HG02885 (cell line): ENCODE results near the gene SPATA16.
"Not testable (repeated sequence)": the region's sequence is repeated elsewhere in the genome, so short reads cannot be mapped to it uniquely, and the experiment has no call there.

Experiments
- ATAC-seq: cut with Tn5 transposase; IDR thresholded peaks from one replicate; pipeline ENCODE4 v1.9.1; 2021; ENCODE audit warnings: mild to moderate bottlenecking; ENCODE audit not compliant: unreplicated experiment, poor library complexity

SPATA16 gene

DNA sequence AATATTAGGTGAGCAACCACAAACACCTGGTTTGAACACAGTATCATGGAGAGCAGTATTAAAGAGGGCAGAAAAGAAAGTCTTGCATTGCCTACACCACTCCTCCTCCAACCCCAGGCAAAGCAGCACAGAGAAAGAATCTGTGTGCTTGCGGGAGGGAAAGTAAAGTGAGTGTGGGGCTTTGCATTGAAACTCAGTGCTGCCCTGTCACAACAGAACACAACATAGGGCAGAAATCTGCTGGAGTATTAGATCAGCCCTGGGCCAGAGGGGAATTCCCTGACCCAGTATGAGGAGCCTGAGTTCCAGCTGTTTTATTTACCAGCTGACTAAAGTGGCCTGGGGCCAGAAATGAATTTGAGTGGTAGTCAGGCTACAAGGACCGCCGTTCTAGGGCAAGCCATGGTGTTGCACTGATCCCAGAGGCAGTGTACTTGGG is 75.5 kb downstream of the SPATA16 start:
- ATAC-seq, result no peak

DNA sequence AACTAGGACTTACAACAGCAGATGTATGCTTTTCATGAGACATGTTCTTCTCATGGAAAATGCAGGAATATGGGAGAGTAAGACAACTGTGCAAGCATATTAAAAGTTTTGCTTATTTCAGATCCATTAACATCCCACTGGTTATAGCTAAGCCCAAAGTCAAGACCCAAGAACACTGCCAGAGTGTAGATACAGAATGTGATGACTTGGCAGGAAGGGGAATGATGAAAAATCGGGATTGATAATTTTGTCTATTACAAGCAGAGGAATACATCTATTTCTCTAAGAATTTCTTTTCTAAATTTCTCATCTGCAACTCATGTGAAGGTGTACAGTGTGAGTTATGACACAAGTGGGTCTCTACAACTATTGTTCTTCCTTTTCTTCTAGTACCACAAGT is 76.4 kb downstream of the SPATA16 start:
- no peak for ATAC-seq

DNA sequence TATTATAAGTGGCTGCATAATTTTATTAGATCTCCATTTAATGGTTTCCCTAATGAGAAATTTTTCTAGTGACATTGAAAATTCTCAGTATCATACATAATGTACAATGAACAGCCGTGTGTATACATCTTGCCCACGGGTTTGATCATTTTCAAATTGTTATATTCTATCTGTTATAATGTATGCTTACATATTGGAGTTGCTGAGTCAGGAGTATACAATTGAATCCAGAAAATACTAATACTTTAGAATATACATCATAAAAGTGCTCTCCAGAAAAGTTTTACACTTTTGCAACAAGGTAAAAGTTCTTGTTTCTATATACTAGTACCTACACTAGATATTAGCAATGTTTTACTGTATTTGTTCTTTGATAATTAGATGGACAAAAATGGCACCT is 82.8 kb downstream of the SPATA16 start:
- no peak for ATAC-seq

DNA sequence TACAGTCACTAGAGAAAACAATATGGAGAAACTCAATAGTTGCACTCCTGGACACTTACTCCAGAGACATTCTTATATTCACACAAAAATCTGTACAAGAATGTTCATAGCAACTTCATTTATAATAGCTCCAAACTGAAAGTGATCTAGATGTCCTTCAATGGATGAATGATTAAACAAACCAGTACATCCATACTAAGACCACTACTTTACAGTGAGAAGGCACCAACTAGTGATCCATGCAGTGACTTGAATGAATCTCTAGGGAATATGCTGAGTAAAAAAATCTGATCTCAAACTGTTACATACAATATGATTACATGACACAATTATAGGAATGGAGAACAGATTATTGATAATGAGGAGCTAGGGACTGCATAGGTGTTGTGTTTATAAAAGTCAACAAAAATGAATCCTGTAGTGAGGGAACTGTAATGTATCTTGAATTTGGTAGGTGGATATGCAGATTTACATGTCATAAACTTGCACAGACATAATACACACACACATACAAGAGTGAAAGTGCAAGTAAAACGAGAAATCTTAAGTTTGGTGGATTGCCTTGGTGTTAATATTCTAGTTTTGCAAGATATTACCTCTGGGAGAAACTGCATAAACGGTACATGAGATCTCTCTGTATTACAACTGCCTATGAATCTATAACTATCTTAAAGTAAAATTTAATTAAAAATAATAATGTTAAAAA is 85.7 kb downstream of the SPATA16 start:
- no peak for ATAC-seq

DNA sequence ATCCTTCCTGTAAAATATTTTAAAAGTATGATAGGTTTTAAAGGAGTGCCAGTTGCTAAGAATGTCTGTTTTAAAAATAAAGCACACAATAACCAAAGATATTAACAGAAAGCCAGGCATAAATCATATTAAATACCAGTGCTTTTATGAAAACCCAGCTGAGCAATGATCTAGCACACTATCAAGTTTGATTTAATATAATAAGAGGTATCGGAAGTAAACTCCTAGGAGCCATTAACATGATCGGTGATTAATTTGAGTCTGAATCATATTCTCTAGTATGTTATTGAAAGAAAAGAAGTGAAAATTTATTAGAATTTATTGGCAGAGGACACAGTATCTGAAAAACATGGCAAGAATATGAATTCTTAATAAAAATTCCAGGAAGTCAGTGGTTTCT is 91.7 kb downstream of the SPATA16 start:
- ATAC-seq, result no peak

DNA sequence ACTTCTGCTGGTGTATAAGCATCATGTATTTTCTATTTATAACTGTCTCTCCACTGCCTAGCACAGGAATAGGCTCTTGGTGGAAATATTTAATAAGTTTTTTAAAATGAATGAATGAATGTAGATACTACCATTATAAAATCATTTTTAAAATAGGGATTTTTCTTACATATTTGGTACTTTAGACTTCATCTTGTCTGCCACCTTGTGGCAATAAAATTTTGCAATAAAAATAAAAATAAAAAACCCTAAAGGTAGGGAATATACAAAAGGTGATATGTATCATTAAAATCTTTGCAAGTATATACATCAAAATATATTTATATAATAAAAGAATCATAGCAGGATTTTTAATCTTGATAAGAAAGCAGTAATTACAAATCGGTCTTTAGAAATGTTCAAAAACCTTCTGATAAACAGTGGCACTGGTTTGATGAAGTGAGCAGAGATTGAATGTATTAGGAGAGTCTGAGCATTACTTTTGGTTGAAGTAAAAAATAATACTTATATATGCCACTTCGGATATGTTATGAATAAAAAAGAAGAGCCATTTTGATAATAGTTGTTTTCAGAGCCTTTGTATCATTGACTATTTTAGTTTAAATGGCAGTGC is 95.2 kb downstream of the SPATA16 start:
- no peak for ATAC-seq

DNA sequence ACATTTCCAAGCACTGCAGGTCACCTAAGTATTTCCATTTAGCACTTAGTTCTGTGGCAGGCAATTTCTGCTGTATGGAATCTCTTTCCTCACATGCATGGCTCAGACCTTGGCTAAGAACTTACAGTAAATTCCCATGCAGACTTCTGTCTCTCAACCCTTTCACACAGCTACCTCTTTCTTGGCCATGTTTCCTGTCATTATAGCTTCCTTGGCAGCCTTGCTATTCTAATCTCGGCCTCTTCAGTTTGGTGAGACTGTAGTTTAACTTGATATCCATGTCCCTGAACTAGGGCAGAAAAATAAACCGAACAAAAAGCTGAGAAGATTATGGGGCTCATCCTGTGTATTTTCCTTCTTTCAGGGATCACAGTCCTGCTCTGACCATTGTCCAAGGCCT is 96.0 kb downstream of the SPATA16 start:
- no peak for ATAC-seq

DNA sequence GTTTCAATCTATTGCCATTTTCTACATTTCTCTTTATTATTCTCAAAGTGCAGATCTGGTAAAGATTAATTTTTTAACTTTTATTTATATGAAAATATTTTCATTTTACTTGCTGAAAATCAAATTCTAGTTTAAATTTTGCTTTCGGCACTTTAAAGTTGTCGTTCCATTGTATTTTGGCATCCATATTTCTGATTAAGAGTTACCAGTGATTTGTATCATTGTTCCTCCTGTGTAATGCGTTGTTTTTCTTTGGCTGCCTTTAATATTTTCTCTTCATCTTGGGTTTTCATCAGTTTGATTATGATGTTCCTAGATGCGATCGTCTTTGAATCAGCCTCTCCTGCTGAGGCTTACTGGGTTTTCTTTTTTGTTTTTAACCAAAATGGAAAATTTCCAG is 97.3 kb downstream of the SPATA16 start:
- ATAC-seq, result no peak

DNA sequence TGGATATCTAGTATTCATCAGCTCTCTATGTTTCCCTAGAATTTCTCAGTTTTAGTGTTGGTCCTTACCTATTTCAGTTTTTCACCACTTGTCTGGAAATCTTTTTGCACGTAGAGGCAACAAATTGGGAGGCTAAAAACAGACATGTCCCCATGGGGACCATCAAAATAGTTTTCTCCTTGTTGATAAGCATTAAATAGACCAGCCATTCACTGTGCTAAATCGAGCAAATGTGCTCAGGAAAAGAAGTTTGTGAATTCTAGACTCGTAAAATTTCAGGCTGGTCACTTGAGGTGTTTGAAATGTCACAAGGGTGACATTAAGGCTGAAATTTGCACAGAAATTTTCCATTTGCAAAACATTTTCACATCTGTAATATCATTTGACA is 102.6 kb downstream of the SPATA16 start:
- no peak for ATAC-seq

DNA sequence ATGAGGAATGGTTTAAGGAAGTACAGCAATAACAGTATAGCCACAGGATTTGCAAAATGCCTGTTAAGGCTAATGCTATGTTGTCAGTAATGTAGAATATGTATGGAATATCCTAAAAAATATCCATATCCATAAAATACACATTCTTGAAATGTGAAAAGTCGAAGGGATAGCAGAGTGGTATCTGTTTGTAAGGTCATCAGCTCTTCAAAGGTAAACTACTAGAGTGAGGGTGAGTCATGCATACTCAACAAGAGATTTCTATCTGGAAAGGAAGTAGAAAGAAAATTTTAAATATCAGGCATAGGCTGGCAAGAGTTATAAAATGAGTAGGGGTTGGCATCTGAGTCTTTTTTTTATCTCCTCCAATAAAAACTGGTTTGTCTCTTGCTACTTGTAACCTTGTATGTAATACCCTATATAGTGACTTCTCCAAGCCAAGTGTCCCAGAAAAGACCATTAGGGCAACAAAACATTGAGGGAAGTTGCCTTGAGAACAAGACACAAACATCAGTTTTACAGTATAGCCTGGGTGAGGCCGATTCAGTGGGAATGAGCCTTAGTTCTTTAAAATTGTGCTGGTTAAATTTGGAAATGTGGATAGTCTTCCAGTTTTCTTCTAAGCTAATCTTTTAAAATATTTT is 103.1 kb downstream of the SPATA16 start:
- no peak for ATAC-seq

DNA sequence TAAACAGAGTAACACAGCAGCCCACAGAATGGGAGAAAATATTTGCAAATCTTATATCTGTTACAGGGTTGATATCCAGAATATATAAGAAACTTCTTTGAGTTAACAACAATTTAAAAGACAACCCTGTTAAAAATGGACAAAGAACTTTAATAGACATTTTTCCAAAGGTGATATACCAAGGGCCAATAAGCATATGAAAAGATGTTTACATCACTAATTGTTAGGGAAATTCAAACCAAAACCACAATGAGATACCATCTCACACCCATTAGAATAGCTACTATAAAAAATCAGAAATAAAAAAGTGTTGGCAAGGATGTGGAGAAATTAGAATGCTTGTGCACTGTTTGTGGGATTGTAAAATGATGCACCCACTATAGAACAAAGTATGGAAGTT is 110.8 kb downstream of the SPATA16 start:
- no peak for ATAC-seq

DNA sequence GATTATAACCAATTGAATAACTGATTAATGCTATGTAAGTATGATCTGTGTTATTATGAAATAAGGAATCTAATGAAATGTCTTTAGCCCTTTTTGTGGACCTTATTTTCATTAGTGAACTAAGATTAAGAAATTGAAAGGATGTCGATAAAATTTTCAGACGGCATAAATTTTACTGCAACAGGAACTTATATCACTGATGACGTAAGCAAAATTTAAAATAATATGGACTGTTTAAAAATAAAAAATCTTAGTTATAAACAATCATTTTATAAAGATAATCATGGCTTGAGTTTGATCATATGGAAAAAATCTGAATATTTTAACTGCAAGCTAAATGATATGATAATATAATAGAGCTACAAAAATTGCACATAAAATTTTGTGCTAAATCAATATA is 112.7 kb downstream of the SPATA16 start:
- no peak for ATAC-seq

DNA sequence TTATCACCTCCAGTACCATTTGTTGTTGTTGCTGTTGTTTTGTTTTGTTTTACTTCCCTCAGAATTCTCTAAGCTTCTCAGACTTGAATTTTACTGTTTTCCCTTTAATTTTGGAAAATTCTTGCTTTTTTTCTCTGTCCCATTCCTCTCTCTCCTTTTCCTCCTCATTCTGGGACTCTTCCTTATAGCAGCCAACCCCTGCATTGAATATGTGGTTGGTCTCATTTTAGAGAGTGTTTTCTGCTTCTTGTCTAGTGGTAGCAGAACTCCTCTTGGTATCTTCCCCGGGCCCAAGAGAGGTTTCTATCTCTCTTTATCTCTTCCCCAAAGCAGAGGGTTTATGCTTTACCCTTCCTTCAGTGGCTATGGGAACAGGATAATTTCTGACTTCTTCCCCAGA is 113.6 kb downstream of the SPATA16 start:
- no peak for ATAC-seq

DNA sequence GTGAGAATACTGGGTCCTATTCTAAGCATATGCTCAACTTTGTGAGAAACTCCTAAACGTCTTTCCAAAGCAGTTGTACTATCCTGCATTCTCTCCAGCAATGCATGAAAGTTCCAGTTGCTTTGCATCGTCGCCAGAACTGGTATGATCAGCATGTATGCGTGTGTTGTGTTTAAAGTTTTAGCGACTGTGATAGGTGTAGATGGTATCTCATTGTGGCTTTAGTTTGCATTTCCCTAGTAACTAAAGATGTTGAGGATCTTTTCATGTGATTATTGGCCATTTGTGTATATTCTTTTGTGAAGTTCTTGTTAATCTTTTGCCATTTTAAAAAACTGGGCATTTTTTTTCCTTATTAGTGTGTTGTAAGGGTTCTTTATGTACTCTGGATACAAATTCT is 115.1 kb downstream of the SPATA16 start:
- no peak for ATAC-seq

DNA sequence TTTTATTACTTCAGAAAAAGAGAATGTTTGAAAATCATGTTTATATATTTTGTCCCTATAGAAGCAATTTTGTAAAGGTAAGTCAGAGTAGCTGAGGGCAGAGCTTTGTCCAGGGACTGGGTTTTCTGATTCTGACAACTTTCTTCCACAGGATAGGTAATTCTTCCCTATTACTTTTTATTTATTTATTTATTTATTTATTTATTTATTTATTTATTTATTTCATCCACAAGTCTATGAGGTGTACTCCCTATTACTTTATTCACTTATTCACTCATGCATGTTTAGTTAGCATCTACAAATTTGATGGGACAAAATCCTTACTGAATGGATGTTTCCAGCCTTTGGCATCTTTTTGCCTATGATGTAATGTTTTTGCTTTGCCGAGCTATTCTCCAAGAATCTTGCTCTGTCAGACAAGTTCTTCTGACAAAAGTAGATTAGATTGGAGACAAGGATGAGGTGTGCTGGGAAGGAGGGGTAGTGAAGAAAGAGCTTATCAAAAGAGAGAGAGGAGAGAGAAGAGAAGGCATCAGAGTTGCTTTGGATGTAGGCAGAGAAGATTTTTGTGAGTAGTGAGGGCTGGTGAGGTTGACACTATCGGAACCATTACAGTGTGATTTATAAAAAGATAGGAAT is 119.4 kb downstream of the SPATA16 start:
- no peak for ATAC-seq

DNA sequence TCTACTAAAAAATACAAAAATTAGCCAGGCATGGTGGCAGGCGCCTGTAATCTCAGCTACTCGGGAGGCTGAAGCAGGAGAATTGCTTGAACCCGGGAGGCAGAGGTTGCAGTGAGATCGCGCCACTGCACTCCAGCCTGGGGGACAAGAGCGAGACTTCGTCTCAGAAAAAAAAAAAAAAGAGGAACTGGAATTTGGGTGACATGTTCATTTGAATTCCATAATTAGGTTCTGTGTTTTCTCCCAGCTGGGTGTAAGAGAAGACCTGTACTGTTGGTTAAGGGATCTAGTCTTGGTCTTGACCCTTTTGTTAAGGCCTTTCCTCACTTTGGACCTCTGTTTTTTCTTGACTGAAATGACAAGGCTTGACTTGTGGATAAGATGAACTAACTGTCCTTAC is 120.9 kb downstream of the SPATA16 start:
- not testable (repeated sequence) for ATAC-seq

DNA sequence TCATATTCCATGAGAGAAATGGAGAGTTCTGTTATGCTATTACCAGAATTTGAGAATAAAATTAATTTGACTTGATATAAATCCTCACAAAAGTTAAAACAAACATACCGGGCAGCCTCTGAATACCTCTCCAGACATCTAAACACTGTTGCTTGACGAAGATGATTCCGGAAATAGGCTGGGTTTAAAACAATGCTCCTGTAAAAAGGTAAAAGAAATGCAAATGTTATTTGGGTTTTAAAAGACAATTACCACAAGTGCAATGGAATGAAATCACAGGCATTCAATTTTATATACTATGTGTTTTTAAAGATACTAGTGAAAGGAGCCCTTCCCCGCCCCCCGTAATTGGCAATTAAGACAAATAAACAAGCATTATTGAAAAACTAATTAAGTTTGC is 121.7 kb downstream of the SPATA16 start:
- ATAC-seq, result no peak

DNA sequence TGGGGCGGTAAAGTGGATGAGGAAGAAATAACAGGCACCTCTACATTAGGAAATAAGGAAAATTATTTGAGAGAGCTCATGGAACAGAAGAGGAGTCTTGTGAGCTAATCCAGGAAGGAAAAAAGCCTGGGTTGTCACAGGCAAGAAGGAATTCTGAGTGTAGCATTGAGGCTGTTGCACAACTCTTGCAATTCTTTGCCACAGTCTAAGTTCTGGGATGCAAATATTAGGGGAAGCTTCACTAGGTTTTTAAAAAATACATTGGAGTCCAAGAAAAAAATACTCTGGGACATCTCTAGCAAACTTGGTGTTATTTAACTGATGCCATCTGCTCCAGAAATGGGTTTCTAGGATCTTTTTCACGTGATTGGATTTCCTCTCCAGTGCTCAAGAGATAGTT is 122.3 kb downstream of the SPATA16 start:
- ATAC-seq, result no peak

DNA sequence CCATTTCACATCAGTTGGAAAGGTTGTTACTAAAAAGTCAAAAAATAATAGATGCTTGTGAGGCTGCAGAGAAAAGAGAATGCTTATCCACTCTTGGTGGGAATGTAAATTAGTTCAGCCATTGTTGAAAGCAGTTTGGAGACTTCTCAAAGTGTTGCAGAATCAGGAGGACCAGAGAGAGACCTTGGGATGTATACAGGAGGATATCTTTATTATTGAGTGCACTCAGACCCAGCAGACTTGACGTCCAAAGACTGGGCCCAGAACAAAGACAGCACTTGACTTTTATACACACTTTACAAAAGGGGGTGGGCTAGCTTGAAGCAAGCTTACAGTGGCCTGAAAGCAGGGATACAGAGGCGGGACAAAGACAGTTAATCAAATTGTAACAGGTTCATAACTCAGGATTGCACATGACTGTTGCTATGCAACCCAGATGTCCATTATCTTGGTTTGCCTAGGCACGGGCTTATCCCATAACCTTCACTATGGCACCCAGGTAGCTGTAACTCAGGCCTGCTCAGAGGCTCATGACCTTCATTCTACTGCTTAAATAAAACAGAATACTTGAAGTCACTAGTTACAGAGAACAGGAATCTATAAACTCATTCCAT is 127.7 kb downstream of the SPATA16 start:
- ATAC-seq, result no peak

DNA sequence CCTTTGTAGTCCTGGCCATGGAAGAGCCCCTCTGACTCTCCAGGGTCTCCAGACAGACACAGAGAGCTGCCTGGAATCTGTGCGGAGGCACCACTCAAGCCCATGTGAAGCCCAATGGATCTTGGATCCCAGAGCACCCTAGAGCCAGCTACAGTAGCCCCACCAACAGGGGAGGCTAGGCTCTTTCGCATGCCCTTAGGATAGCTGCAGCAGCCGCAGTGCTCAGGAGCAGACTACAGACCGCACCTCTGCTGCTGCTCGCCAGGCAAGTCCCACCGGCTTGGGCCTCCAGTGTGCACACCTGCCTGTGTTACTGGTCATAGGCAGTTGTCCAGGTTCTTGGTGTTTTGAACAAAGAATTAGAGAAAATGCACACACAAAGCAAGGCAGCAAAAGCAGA is 131.6 kb downstream of the SPATA16 start:
- no peak for ATAC-seq

DNA sequence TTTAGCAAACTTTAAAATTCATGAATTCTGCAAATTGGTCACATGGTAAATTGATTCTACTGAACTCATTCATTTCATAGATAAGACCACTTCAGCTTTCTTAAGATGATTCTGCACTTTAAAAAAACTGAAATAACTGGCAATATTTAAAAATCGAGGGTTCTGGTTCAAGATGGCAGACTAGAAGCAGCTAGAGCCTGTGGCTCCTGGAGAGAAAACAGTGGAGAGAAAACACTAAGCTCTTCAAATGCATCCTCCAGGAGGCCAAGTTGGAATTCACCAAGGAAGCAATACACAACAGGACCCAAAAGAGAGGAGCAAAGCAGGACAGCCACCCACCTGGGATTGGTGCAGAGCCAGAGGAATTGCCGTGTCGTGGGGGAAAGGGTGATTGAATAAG is 132.1 kb downstream of the SPATA16 start:
- ATAC-seq, result no peak
